ENCODE data around the gene SORCS3. TPM values are rescaled to one million over a fixed set of nuclear protein-coding genes. Genes with fewer than 3 reads are reported as not detected.

SORCS3 gene
- total RNA-seq, 4 donors from 2014 or later, result 0.12 to 0.32 (median 0.15) TPM; not detected in 1

DNA sequence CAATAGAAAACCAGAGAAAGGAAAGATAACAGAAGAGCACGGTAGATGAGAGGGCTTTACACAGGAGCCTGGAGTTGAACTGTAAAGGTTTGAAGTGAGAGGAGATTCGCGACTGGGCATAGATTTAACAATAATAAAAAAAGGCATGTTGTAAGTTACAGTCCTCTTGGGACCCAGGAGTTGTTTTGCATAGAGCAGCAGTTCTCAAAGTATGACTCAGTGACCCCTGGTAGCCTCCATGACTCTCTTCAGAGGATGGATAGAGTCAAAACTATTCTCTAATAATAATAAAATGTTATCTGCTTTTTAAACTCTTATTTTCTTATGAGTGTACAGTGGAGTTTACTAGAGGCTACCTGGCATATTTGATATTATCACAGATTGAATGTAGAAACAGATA, 262.3 kb downstream of the SORCS3 start:
- TF ChIP-seq, protein P1, sequence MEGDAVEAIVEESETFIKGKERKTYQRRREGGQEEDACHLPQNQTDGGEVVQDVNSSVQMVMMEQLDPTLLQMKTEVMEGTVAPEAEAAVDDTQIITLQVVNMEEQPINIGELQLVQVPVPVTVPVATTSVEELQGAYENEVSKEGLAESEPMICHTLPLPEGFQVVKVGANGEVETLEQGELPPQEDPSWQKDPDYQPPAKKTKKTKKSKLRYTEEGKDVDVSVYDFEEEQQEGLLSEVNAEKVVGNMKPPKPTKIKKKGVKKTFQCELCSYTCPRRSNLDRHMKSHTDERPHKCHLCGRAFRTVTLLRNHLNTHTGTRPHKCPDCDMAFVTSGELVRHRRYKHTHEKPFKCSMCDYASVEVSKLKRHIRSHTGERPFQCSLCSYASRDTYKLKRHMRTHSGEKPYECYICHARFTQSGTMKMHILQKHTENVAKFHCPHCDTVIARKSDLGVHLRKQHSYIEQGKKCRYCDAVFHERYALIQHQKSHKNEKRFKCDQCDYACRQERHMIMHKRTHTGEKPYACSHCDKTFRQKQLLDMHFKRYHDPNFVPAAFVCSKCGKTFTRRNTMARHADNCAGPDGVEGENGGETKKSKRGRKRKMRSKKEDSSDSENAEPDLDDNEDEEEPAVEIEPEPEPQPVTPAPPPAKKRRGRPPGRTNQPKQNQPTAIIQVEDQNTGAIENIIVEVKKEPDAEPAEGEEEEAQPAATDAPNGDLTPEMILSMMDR (IDR thresholded peaks at IDR 0.05), result no peak
- TF ChIP-seq POLR2A (IDR thresholded peaks at IDR 0.05), result no peak
- intact Hi-C loops (cut with DNase I; ENCODE audit: low total_unique reads), result no loop called here
- 62 to 77% methylated on average over 3 of the region's 3 CpGs for WGBS, 2 donors
- H3K4me3 ChIP-seq (ENCODE audit: low read depth, poor library complexity, severe bottlenecking), result no peak overlapping the region
- no peak for DNase-seq (ENCODE audit: low spot score in 2 of 2)

DNA sequence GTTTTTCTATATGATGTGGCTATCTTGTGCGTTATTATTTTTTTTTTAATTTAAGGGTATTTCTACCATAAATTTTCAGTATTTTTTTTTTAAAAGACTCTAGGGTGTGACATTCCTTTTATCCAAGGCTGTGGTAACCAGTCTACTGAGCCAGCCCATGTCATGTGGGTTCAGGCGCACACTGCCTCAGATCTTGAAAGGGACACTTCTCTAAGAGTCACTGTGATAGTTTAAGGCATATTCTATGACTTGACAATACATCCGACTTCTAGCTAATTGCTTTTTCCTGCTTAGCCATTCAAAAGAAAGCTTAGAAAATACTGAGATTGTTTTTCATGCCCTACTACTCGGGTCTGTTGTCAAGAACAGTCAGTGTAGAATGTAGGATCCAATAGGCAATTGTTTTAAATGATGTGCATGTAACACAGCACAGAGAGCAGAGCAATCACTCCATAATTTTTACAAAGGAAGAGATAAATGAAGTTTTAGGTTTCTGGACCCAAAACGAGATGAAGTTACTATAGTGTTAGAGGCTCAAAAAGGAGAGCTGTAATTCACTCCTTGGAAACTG, 263.7 kb downstream of the SORCS3 start:
- no peak for DNase-seq (ENCODE audit: low spot score in 2 of 2)
- WGBS, 2 donors, result 72 to 73% methylated on average over 5 of the region's 5 CpGs
- TF ChIP-seq POLR2A (IDR thresholded peaks at IDR 0.05), result no peak
- TF ChIP-seq, protein P1 (IDR thresholded peaks at IDR 0.05), result no peak
- H3K4me3 ChIP-seq (ENCODE audit: low read depth, poor library complexity, severe bottlenecking), result no peak overlapping the region
- intact Hi-C loops (cut with DNase I; ENCODE audit: low total_unique reads), result no loop called here

DNA sequence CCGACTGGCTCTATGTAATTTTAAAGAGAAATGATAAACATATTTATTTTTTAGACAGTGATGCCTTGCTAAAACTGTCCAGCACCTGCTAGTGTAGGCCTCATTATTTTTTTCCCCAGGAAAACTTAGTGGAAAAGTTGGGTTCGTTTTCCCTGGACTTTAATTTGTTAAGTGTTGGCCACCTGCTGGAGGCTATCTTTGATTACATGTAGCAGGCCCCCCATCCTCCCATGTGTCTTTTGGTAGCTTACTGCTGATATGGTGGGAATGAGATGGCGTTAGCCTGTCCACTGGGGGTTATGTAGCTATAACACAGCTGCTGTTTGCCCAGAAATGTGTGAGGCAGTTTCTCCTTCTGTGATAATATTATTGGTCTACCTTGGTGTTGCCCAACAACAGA, 265.0 kb downstream of the SORCS3 start:
- DNase-seq (ENCODE audit: low spot score in 2 of 2), result no peak
- WGBS, 2 donors, result 46 to 71% methylated on average over 3 of the region's 3 CpGs
- intact Hi-C loops (cut with DNase I; ENCODE audit: low total_unique reads), result no loop called here
- no peak for TF ChIP-seq POLR2A (IDR thresholded peaks at IDR 0.05)
- TF ChIP-seq, protein P1 (IDR thresholded peaks at IDR 0.05), result no peak
- no peak overlapping the region for H3K4me3 ChIP-seq (ENCODE audit: low read depth, poor library complexity, severe bottlenecking)

DNA sequence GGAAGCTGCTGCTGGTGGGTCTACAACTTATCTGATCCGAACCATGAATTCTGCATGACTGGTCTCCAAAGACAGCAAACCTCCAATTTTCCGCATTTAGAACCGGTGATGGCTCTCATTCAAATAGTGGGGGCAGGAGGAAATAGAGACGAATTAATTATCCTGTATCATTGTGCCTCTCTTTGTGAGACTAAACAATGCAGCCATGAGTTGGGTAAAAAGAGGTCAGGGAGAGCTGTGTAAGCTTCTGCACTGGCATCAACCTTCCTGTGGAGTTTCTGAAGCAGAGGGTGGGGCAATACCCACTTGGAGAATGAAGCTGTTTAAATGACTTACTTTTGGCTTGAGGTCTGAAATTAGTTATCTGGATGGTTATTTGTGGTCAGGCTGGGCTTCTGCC, 266.4 kb downstream of the SORCS3 start:
- TF ChIP-seq, protein P1 (IDR thresholded peaks at IDR 0.05), result no peak
- no peak for TF ChIP-seq POLR2A (IDR thresholded peaks at IDR 0.05)
- WGBS, 2 donors, result 58 to 82% methylated on average over 4 of the region's 4 CpGs
- no peak for DNase-seq (ENCODE audit: low spot score in 2 of 2)
- H3K4me3 ChIP-seq (ENCODE audit: low read depth, poor library complexity, severe bottlenecking), result no peak overlapping the region
- intact Hi-C loops (cut with DNase I; ENCODE audit: low total_unique reads), result no loop called here

DNA sequence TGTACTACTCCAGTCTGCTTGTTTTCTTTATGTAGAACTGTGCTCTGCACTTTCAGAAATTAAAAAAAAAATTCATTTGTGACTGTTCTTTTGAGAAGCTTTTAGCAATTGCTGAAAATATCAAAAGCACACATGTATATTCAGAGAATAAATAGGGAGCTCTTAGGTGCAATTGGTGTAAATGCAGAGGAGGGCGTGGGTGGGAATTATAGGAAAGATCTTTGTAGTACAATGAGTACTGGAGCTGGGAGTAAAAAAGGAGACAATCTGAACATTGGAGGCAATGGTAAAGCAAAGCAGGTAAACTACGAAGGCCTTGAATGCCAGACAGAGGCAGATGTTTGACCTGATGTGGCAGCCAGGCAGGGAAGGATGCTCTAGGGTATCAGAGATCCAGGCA, 267.5 kb downstream of the SORCS3 start:
- DNase-seq (ENCODE audit: low spot score in 2 of 2), result no peak
- intact Hi-C loops (cut with DNase I; ENCODE audit: low total_unique reads), result no loop called here
- TF ChIP-seq POLR2A (IDR thresholded peaks at IDR 0.05), result no peak
- TF ChIP-seq, protein P1 (IDR thresholded peaks at IDR 0.05), result no peak
- no peak overlapping the region for H3K4me3 ChIP-seq (ENCODE audit: low read depth, poor library complexity, severe bottlenecking)
- WGBS, 2 donors, result 78 to 85% methylated on average over 2 of the region's 2 CpGs

DNA sequence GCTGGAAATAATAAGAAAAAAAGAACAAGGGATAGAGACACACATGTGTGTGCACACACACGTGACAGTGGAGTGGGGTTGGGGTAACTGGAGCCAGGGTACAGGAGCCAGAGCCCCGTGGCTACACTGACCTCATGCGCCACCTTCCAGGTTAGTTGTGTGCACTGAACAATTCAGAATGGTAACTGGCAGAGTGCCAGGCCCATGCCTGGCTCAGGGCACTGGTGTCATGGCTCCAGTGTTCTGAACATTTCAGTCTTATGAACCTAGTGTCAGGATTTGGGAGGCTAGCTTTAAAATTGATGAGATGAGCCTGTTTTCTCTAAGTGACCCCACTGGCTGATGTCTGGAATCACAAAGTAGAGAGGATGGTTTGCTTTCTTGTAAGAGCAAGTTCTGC, 269.6 kb downstream of the SORCS3 start:
- WGBS, 2 donors, result 74 to 85% methylated on average over 3 of the region's 3 CpGs
- intact Hi-C loops (cut with DNase I; ENCODE audit: low total_unique reads), result no loop called here
- TF ChIP-seq, protein P1 (IDR thresholded peaks at IDR 0.05), result no peak
- no peak for TF ChIP-seq POLR2A (IDR thresholded peaks at IDR 0.05)

More for the DNA sequence above, 269.6 kb downstream of the SORCS3 start:
- no peak for DNase-seq (ENCODE audit: low spot score in 2 of 2)
- no peak overlapping the region for H3K4me3 ChIP-seq (ENCODE audit: low read depth, poor library complexity, severe bottlenecking)

Data from lower leg skin (tissue), 4 donors.